ENCODE results near the gene VGF. TPM values are rescaled to one million over a fixed set of nuclear protein-coding genes. Genes with fewer than 3 reads are reported as not detected.
A peak's percentile ranks its signal among the peaks of the same experiment; 100 is the strongest.

Gene VGF
- total RNA-seq (2021; ENCODE audit: unreplicated experiment), result 4.4 TPM
- polyA plus RNA-seq (2012; ENCODE audit: insufficient read length), result 10.8 TPM
- percentile 32 among the genes with signal in this experiment for Bru-seq, nascent RNA
- percentile 29 among the genes with signal in this experiment for BruChase-seq, experiment 1, labeled RNA remaining after a 2-hour chase
- percentile 40 among the genes with signal in this experiment for BruChase-seq, experiment 2, labeled RNA remaining after a 6-hour chase
- long read RNA-seq, partial matches to known transcripts, result 0 of 2 reads
- long read RNA-seq, other reads (novel, unspliced or antisense), result 1 of 2 reads

- peaks cover 51% of the 10 kb centered on the region for H3K4me1 ChIP-seq (ENCODE audit: control insufficient read depth, insufficient read depth, low read length)
- in situ Hi-C loops (cut with HindIII; ENCODE audit: low pct_unique_long_range_greater_than_20kb, low sequenced_read_pairs), result no loop called here
- H3K4me3 ChIP-seq (ENCODE audit: low read depth in 2 of 2, low read length in 2 of 2), result peak within 1 kb of the TSS; percentile 59 to 72
- TF ChIP-seq SIN3A (IDR thresholded peaks at IDR 0.05; ENCODE audit: borderline replicate concordance, insufficient read depth, low read depth, low read length) (peak; percentile 97; the same call in 1 of the 2 replicates), CTCF (IDR thresholded peaks at IDR 0.05) (no peak), POLR2AphosphoS5 (IDR thresholded peaks at IDR 0.05; ENCODE audit: low read depth, low read length) (peak; percentile 53; the same call in 1 of the 2 replicates), TCF7L2 (IDR thresholded peaks at IDR 0.05; ENCODE audit: low read depth, low read length) (peak; percentile 38; the same call in 1 of the 2 replicates)
- TF ChIP-seq, protein P1, sequence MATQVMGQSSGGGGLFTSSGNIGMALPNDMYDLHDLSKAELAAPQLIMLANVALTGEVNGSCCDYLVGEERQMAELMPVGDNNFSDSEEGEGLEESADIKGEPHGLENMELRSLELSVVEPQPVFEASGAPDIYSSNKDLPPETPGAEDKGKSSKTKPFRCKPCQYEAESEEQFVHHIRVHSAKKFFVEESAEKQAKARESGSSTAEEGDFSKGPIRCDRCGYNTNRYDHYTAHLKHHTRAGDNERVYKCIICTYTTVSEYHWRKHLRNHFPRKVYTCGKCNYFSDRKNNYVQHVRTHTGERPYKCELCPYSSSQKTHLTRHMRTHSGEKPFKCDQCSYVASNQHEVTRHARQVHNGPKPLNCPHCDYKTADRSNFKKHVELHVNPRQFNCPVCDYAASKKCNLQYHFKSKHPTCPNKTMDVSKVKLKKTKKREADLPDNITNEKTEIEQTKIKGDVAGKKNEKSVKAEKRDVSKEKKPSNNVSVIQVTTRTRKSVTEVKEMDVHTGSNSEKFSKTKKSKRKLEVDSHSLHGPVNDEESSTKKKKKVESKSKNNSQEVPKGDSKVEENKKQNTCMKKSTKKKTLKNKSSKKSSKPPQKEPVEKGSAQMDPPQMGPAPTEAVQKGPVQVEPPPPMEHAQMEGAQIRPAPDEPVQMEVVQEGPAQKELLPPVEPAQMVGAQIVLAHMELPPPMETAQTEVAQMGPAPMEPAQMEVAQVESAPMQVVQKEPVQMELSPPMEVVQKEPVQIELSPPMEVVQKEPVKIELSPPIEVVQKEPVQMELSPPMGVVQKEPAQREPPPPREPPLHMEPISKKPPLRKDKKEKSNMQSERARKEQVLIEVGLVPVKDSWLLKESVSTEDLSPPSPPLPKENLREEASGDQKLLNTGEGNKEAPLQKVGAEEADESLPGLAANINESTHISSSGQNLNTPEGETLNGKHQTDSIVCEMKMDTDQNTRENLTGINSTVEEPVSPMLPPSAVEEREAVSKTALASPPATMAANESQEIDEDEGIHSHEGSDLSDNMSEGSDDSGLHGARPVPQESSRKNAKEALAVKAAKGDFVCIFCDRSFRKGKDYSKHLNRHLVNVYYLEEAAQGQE (IDR thresholded peaks at IDR 0.05; ENCODE audit: insufficient read depth in 1 of 2, low read depth in 2 of 2, low read length in 1 of 2), result peak; percentile 99 to 100
- no peak within 1 kb of the TSS for H3K27ac ChIP-seq (ENCODE audit: low read length)
- BruUV-seq (replicated peaks), result no TSS peak
- POLR2A ChIA-PET, result interaction anchor here (0.5 to 0.6 kb wide), 7 partner anchors 9 to 290 kb away, joined by 3 to 7 read pairs (median 4); partner anchors contain the start of gene SRRT
- CTCF ChIA-PET, result interaction anchor here (0.5 to 0.7 kb wide), 3 partner anchors 17 to 117 kb away, joined by 3 to 11 read pairs (median 5); no protein-coding TSS in a partner anchor
- H3K9me3 ChIP-seq (ENCODE audit: control insufficient read depth, insufficient read depth, low read depth, low read length), result no peaks in the 10 kb centered on the region
- H3K27me3 ChIP-seq (ENCODE audit: control insufficient read depth, insufficient read depth, low read length), result peaks cover 3% of the 10 kb centered on the region
- DNase-seq (ENCODE audit: low read depth, low spot score), result peak; percentile 89
- intact Hi-C loops (cut with micrococcal nuclease; ENCODE audit: unreplicated experiment), result no loop called here
- peak; percentile 73 for ATAC-seq
- H3K36me3 ChIP-seq (ENCODE audit: control insufficient read depth, insufficient read depth, low read length), result no peaks in the 10 kb centered on the region; the same call in 1 of the 2 replicates
Observed at GRCh38 chr7:101165075-101165957, at the start of gene VGF. TSS of gene VGF (minus strand) at chr7:101165569. CDS start at chr7:101164843, 726 bp downstream.

GRCh38 chr7:101212014-101212413 is 46.6 kb upstream of the VGF start:
- Histone ChIP-seq H3K4me1 (ENCODE audit: control insufficient read depth, insufficient read depth, low read length) (peaks cover 7% of the 10 kb centered on the region; the same call in 1 of the 2 replicates), H3K36me3 (ENCODE audit: control insufficient read depth, insufficient read depth, low read length) (no peaks in the 10 kb centered on the region; the same call in 1 of the 2 replicates), H3K4me3 (ENCODE audit: low read depth in 2 of 2, low read length in 2 of 2) (no peak overlapping the region), H3K9me3 (ENCODE audit: control insufficient read depth, insufficient read depth, low read depth, low read length) (no peaks in the 10 kb centered on the region), H3K27me3 (ENCODE audit: control insufficient read depth, insufficient read depth, low read length) (no peaks in the 10 kb centered on the region), H3K27ac (ENCODE audit: low read length) (no peak overlapping the region)
- TF ChIP-seq TCF7L2 (IDR thresholded peaks at IDR 0.05; ENCODE audit: low read depth, low read length), result no peak
- no peak for TF ChIP-seq SIN3A (IDR thresholded peaks at IDR 0.05; ENCODE audit: borderline replicate concordance, insufficient read depth, low read depth, low read length)
- intact Hi-C loops (cut with micrococcal nuclease; ENCODE audit: unreplicated experiment), result no loop called here
- no peak for DNase-seq (ENCODE audit: low read depth, low spot score)
- BruUV-seq (replicated peaks), result no TSS peak
- no peak for ATAC-seq
- ChIA-PET POLR2A (interaction anchor here (0.6 kb wide), 1 partner anchor 152 kb away, joined by 3 read pairs; no protein-coding TSS in a partner anchor), CTCF (no interaction called here)
- in situ Hi-C loops (cut with HindIII; ENCODE audit: low pct_unique_long_range_greater_than_20kb, low sequenced_read_pairs), result no loop called here

Measured in Panc1 (cell line).